ENCODE measurements around the gene NCOA7. TPM values are rescaled to one million over a fixed set of nuclear protein-coding genes. Genes with fewer than 3 reads are reported as not detected.

The NCOA7 gene
- total RNA-seq, 2 donors from 2014 or later, result 11.4 to 15.2 TPM

GRCh38 chr6:125809570-125810170 lies 18.9 kb downstream of the NCOA7 start:
- Mint-ChIP-seq H3K9me3 (no peaks in the 10 kb centered on the region), H3K4me3 (no peak overlapping the region), H3K27me3 (ENCODE audit: insufficient read depth) (no peaks in the 10 kb centered on the region), H3K27ac (no peak overlapping the region), H3K36me3 (ENCODE audit: low read depth) (no peaks in the 10 kb centered on the region), H3K4me1 (peaks cover 3% of the 10 kb centered on the region)
- H3K9ac ChIP-seq (ENCODE audit: extremely low read depth, low read length, poor library complexity, severe bottlenecking), result no peak overlapping the region
- no peaks in the 10 kb centered on the region for H3K4me1 ChIP-seq (ENCODE audit: control insufficient read depth, insufficient read depth, low read length)
- TF ChIP-seq, protein P1, sequence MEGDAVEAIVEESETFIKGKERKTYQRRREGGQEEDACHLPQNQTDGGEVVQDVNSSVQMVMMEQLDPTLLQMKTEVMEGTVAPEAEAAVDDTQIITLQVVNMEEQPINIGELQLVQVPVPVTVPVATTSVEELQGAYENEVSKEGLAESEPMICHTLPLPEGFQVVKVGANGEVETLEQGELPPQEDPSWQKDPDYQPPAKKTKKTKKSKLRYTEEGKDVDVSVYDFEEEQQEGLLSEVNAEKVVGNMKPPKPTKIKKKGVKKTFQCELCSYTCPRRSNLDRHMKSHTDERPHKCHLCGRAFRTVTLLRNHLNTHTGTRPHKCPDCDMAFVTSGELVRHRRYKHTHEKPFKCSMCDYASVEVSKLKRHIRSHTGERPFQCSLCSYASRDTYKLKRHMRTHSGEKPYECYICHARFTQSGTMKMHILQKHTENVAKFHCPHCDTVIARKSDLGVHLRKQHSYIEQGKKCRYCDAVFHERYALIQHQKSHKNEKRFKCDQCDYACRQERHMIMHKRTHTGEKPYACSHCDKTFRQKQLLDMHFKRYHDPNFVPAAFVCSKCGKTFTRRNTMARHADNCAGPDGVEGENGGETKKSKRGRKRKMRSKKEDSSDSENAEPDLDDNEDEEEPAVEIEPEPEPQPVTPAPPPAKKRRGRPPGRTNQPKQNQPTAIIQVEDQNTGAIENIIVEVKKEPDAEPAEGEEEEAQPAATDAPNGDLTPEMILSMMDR (conservative IDR thresholded peaks at IDR 0.05), result no peak
- H3K27ac ChIP-seq (ENCODE audit: low read depth, low read length), result no peak overlapping the region
- no peak for DNase-seq
- 92 to 100% methylated on average over 2 to 3 of the region's 3 CpGs for WGBS, 2 experiments (ENCODE audit: insufficient coverage in 1 of 2, insufficient read length in 1 of 2)
- H3K27me3 ChIP-seq (ENCODE audit: control insufficient read depth, insufficient read depth, low read length, poor library complexity, severe bottlenecking), result no peaks in the 10 kb centered on the region
- no peaks in the 10 kb centered on the region for H3K36me3 ChIP-seq (ENCODE audit: control insufficient read depth, insufficient read depth, low read length)
- H3K4me3 ChIP-seq (ENCODE audit: low read length), result no peak overlapping the region
- no peaks in the 10 kb centered on the region for H3K9me3 ChIP-seq (ENCODE audit: control insufficient read depth, low read length)

- no peaks in the 10 kb centered on the region for H3K36me3 ChIP-seq (ENCODE audit: control insufficient read depth, insufficient read depth, low read length)
- no peaks in the 10 kb centered on the region for H3K4me1 ChIP-seq (ENCODE audit: control insufficient read depth, insufficient read depth, low read length)
- H3K9ac ChIP-seq (ENCODE audit: extremely low read depth, low read length, poor library complexity, severe bottlenecking), result no peak overlapping the region
- TF ChIP-seq, protein P1 (conservative IDR thresholded peaks at IDR 0.05), result no peak
- no peak overlapping the region for H3K4me3 ChIP-seq (ENCODE audit: low read length)
- H3K27me3 ChIP-seq (ENCODE audit: control insufficient read depth, insufficient read depth, low read length, poor library complexity, severe bottlenecking), result no peaks in the 10 kb centered on the region
- Mint-ChIP-seq H3K4me1 (peaks cover 8% of the 10 kb centered on the region), H3K27ac (no peak overlapping the region), H3K36me3 (ENCODE audit: low read depth) (no peaks in the 10 kb centered on the region), H3K4me3 (no peak overlapping the region), H3K9me3 (no peaks in the 10 kb centered on the region), H3K27me3 (ENCODE audit: insufficient read depth) (no peaks in the 10 kb centered on the region)
- 82 to 90% methylated on average over 1 of the region's 1 CpG for WGBS, 2 experiments (ENCODE audit: insufficient coverage in 1 of 2, insufficient read length in 1 of 2)
- H3K27ac ChIP-seq (ENCODE audit: low read depth, low read length), result no peak overlapping the region
- no peaks in the 10 kb centered on the region for H3K9me3 ChIP-seq (ENCODE audit: control insufficient read depth, low read length)
- no peak for DNase-seq
Measured at GRCh38 chr6:125810445-125810844, 19.7 kb downstream of the NCOA7 start.

DNA sequence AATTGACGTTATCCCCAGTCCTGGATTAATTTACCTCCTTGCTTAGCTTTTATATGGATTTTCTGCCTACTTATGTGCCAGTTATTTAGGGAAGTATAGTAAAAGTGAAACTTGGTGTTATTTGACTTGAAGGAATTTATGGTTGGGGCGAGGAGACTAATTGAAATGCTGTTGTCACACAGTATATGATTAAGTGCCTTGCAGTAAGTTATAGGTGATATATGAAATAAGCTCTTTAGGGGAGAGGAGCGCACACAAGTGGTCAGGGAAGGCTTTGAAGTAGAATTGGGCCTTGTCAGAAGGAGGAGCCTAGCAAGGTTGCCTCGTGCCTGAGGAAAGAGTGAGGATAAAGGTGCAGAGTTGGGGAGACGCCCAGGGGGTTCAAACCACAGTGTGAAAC lies 20.5 kb downstream of the NCOA7 start:
- Histone ChIP-seq H3K36me3 (ENCODE audit: control insufficient read depth, insufficient read depth, low read length) (no peaks in the 10 kb centered on the region), H3K4me1 (ENCODE audit: control insufficient read depth, insufficient read depth, low read length) (no peaks in the 10 kb centered on the region), H3K27me3 (ENCODE audit: control insufficient read depth, insufficient read depth, low read length, poor library complexity, severe bottlenecking) (no peaks in the 10 kb centered on the region), H3K27ac (ENCODE audit: low read depth, low read length) (no peak overlapping the region), H3K9ac (ENCODE audit: extremely low read depth, low read length, poor library complexity, severe bottlenecking) (no peak overlapping the region), H3K4me3 (ENCODE audit: low read length) (no peak overlapping the region), H3K9me3 (ENCODE audit: control insufficient read depth, low read length) (no peaks in the 10 kb centered on the region)
- Mint-ChIP-seq H3K4me1 (peaks cover 10% of the 10 kb centered on the region), H3K4me3 (no peak overlapping the region), H3K27me3 (ENCODE audit: insufficient read depth) (no peaks in the 10 kb centered on the region), H3K9me3 (no peaks in the 10 kb centered on the region), H3K27ac (no peak overlapping the region), H3K36me3 (ENCODE audit: low read depth) (no peaks in the 10 kb centered on the region)
- WGBS, 2 experiments (ENCODE audit: insufficient coverage in 1 of 2, insufficient read length in 1 of 2), result 90 to 92% methylated on average over 4 to 5 of the region's 5 CpGs
- TF ChIP-seq, protein P1 (conservative IDR thresholded peaks at IDR 0.05), result no peak
- DNase-seq, result no peak
